Esophagus squamous epithelium (tissue), 4 donors: ENCODE data around the gene UBE2N.

Experiments
- POLR2A ChIP-seq, 4 donors: fragments of 450-650 bp; IDR thresholded peaks; one replicate each; pipeline ENCODE4 v1.6.1; 2017; ENCODE audit warnings: antibody characterized with exemption in 4 of 4, mild to moderate bottlenecking in 4 of 4, moderate library complexity in 3 of 4
- TF ChIP-seq, protein P1 (sequence below), 6 experiments: fragments of 450-650 bp in 4 of 6; fragments of 200-600 bp in 2 of 6; sonication (generic) in 2 of 6; IDR thresholded peaks; one replicate each; pipeline ENCODE4 v1.5.1; 2016 to 2019; ENCODE audit warnings: antibody characterized with exemption in 6 of 6, mild to moderate bottlenecking in 4 of 6, moderate library complexity in 4 of 6

GRCh38 chr12:93426412-93426805 lies 15.3 kb downstream of the UBE2N start:
- TF ChIP-seq POLR2A (IDR thresholded peaks at IDR 0.05) = no peak
- TF ChIP-seq, protein P1, sequence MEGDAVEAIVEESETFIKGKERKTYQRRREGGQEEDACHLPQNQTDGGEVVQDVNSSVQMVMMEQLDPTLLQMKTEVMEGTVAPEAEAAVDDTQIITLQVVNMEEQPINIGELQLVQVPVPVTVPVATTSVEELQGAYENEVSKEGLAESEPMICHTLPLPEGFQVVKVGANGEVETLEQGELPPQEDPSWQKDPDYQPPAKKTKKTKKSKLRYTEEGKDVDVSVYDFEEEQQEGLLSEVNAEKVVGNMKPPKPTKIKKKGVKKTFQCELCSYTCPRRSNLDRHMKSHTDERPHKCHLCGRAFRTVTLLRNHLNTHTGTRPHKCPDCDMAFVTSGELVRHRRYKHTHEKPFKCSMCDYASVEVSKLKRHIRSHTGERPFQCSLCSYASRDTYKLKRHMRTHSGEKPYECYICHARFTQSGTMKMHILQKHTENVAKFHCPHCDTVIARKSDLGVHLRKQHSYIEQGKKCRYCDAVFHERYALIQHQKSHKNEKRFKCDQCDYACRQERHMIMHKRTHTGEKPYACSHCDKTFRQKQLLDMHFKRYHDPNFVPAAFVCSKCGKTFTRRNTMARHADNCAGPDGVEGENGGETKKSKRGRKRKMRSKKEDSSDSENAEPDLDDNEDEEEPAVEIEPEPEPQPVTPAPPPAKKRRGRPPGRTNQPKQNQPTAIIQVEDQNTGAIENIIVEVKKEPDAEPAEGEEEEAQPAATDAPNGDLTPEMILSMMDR (IDR thresholded peaks at IDR 0.05) = no peak
